ENCODE measurements around the gene ZGLP1. TPM values are rescaled to one million over a fixed set of nuclear protein-coding genes. Genes with fewer than 3 reads are reported as not detected.

ZGLP1 gene
- total RNA-seq, 3 donors from 2014 or later, result 2.5 to 4.0 (median 3.8) TPM

GRCh38 chr19:10321874-10322835 lies 12.5 kb upstream of the ZGLP1 start:
- Histone ChIP-seq H3K9me3 (no peaks in the 10 kb centered on the region), H3K4me1 (ENCODE audit: low read depth) (peaks cover 25% of the 10 kb centered on the region), H3K4me3 (no peak overlapping the region), H3K36me3 (ENCODE audit: low read depth) (peaks cover 13% of the 10 kb centered on the region)
- no peak for TF ChIP-seq CTCF (IDR thresholded peaks at IDR 0.05)
- peak; percentile 84 to 90 (median 87) for DNase-seq
- intact Hi-C loops (cut with DNase I, micrococcal nuclease), result no loop called here
- peak; percentile 91 for ATAC-seq

GRCh38 chr19:10321417-10321797 lies 11.8 kb upstream of the ZGLP1 start:
- ATAC-seq, result peak; percentile 92
- TF ChIP-seq CTCF (IDR thresholded peaks at IDR 0.05), result no peak
- intact Hi-C loops (cut with DNase I, micrococcal nuclease), result no loop called here
- DNase-seq, result peak; percentile 84 to 89 (median 85)
- H3K4me1 ChIP-seq (ENCODE audit: low read depth), result peaks cover 25% of the 10 kb centered on the region
- H3K9me3 ChIP-seq, result no peaks in the 10 kb centered on the region
- no peak overlapping the region for H3K4me3 ChIP-seq
- H3K36me3 ChIP-seq (ENCODE audit: low read depth), result peaks cover 13% of the 10 kb centered on the region

- TF ChIP-seq CTCF (IDR thresholded peaks at IDR 0.05), result no peak
- H3K36me3 ChIP-seq (ENCODE audit: low read depth), result peaks cover 13% of the 10 kb centered on the region
These were observed 11.2 kb upstream of the ZGLP1 start for GRCh38 chr19:10320602-10321416.

GRCh38 chr19:10318807-10319682 lies 9.4 kb upstream of the ZGLP1 start:
- DNase-seq (no peak), ATAC-seq (no peak)
- Histone ChIP-seq H3K9me3 (no peaks in the 10 kb centered on the region), H3K36me3 (ENCODE audit: low read depth) (peaks cover 8% of the 10 kb centered on the region), H3K4me1 (ENCODE audit: low read depth) (peaks cover 34% of the 10 kb centered on the region), H3K4me3 (no peak overlapping the region)
- intact Hi-C loops (cut with DNase I, micrococcal nuclease), result no loop called here
- no peak for TF ChIP-seq CTCF (IDR thresholded peaks at IDR 0.05)

More at GRCh38 chr19:10320602-10321416, 11.2 kb upstream of the ZGLP1 start:
- intact Hi-C loops (cut with DNase I, micrococcal nuclease), result no loop called here
- H3K9me3 ChIP-seq, result no peaks in the 10 kb centered on the region
- no peak overlapping the region for H3K4me3 ChIP-seq
- DNase-seq (peak in 1 of 3 donors; percentile 41), ATAC-seq (no peak)
- peaks cover 30% of the 10 kb centered on the region for H3K4me1 ChIP-seq (ENCODE audit: low read depth)
